HG02642 (cell line): ENCODE results near the gene SLC16A12.
"Not testable (repeated sequence)": the region's sequence is repeated elsewhere in the genome, so short reads cannot be mapped to it uniquely, and the experiment has no call there.

ENCODE experiments used
- ATAC-seq: cut with Tn5 transposase; IDR thresholded peaks from one replicate; pipeline ENCODE4 v1.9.1; 2021; ENCODE audit warnings: mild to moderate bottlenecking; ENCODE audit not compliant: unreplicated experiment, poor library complexity

Gene SLC16A12

DNA sequence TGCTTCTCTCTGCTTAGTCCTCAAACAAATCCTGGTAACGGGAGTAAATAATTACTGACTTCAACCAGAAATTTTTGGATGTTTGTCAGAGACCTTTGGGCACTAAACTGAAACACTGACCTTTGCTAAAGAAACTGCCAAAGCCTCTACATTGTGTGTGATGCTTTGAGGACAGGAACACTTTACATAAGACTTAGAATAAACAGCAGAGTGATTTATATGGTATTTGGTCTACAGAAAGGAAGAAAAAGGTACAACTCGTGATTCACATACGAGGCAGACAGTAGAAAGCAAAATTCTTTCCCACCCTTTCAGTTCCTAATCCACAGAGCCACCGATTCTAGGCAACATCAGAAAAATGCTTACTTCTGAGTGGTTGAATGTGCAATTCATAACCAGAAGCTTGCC lies 59.8 kb downstream of the SLC16A12 start:
- no peak for ATAC-seq

- no peak for ATAC-seq
Observed at GRCh38 chr10:89475125-89475524, 60.3 kb downstream of the SLC16A12 start.

DNA sequence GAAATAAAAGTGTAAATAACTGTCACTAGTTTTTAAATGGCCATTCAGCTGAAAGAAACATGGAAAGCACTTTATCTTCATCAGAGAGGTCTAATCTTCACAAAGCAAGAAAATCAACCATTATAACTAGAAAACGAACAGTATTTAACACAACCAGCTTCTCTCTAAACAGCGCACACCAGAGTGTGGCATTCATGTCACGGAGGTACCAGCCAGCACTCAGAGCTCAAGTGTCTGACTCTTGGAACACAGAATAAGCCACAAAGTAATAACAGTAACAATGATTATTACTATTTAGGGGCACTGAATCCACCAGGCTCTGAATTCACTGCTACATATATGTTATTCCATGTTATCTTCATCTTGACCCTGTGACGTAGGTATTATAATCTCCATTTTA lies 60.9 kb downstream of the SLC16A12 start:
- no peak for ATAC-seq

GRCh38 chr10:89471110-89471809 lies 64.1 kb downstream of the SLC16A12 start:
- ATAC-seq, result no peak

GRCh38 chr10:89470628-89471027 lies 64.8 kb downstream of the SLC16A12 start:
- ATAC-seq, result no peak

GRCh38 chr10:89469517-89469916 lies 65.9 kb downstream of the SLC16A12 start:
- no peak for ATAC-seq

- ATAC-seq, result no peak
Observed at GRCh38 chr10:89468191-89468965, 67.0 kb downstream of the SLC16A12 start.

DNA sequence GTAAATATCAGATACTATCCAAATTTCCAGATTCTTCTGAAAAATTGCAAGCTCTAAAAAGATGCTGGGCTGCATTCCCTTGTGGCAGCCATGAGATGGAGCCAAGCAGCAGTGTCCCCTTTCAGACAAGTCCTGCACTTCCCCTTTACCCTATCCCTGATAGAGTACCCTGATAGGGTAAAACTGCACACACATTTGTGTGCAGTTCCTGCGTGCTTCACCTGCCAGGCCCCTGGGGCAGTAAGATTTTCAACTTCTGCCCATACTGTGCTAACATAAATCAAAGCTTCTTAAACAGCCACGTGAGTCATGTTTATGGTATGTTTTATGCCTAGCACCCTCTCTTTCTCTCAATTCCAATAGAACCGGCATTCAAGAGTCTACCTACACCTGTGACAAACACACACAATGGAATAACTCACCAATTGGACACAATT lies 68.8 kb downstream of the SLC16A12 start:
- no peak for ATAC-seq

- no peak for ATAC-seq
Observed at GRCh38 chr10:89465196-89465595, 70.2 kb downstream of the SLC16A12 start.

DNA sequence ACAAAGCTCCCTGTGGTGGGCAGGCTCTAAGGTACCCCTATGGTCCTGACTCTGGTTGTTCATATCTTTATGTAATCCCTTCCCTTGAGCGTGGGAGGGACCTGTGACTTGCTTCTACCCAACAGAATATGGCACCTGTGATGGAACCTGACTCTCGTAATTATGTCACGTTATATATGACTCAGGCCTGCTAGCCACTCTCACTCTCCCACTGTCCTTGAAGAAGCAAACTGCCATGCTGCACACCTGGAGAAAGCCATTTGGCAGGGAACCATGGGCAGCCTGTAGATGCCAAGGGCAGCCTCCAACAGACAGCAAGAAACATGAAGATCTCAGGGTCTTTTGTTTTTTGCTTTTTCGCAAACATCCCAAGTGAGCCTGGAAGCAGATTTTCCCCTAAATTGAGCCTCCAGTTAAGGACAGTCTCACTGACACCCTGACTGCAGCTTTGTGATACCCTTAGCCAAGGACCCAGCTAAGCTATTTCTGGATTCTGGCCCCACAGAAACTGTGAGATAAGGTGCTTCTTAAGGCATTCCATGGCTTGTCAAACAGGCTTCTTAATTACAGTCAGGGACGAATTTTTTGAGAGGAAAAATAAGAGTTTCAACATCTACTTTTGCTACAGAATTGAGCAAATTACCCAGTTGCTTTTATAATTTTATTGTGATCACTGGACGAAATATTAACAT lies 71.4 kb downstream of the SLC16A12 start:
- no peak for ATAC-seq

DNA sequence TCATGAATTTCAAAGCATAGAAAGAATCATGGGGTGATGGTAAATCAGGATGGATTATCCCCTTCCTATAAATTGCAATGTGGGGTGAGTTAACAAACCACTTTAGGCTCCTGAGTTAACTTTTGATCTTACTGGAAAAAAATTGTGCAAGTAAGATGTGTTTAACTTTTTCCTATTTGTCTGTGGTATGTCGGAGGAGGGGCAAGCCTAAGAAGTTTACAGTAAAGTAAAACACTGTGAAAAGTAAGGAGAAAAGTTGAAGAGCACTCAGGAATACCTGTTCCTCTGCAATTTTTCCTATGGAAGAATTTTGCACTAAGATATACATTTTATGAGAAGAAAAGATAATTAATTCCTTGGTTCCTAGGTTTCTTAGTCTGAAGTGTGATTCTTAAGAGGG lies 76.6 kb downstream of the SLC16A12 start:
- ATAC-seq, result no peak

DNA sequence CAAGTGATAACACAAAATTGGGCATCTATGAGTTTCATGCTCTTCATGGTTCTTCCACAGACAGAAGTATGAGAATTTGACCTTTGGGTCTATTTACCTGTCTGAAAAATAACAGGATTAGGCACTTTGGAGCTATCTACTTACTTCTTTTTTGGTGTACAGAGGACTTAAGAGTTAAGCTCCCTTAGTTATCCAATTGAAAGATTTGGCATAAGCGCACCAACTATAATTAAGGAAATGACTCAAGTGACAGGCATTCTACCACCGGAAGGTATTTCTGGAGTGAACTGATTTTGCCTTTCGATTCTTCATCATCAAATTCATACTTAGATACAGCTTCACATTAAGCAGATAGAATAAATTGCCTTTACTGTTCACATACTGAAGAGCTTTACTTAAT lies 77.1 kb downstream of the SLC16A12 start:
- ATAC-seq, result no peak

DNA sequence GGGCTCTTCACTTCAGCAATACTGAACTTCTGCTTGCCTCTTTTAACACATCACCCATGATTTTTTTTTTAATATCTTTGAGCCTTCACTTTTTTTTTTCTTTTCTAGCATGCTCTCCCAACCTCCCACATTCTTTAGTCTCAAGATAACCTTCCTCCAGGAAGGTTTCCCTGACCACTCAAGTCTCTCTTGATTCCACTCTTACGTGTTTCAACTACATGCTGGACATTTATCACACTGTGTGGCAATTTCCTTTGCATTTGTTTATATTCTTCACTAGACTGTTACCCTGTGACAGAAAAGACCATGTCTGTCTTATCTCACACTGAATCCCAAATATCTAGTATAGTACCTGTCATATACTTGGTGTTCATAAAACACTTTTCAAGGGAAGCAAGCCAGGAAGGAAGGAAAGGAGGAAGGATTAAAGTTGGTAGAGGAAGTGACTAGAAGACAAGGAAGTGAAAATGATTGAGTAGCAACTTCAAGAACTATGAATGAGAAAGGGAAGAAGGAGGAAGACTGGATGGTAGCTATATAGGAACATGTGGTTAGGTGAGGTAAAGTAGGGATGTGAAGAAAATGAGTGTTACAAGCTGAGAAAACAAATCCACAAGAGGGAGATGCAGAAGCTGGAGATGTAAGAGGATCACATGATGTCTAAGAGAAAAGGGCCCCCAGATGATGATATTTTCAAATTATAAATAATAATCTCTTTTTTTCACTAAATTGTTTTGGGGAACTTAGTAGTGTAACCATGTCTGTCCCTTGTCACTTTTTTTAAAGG lies 80.6 kb downstream of the SLC16A12 start:
- no peak for ATAC-seq

GRCh38 chr10:89452193-89452592 lies 83.2 kb downstream of the SLC16A12 start:
- no peak for ATAC-seq

DNA sequence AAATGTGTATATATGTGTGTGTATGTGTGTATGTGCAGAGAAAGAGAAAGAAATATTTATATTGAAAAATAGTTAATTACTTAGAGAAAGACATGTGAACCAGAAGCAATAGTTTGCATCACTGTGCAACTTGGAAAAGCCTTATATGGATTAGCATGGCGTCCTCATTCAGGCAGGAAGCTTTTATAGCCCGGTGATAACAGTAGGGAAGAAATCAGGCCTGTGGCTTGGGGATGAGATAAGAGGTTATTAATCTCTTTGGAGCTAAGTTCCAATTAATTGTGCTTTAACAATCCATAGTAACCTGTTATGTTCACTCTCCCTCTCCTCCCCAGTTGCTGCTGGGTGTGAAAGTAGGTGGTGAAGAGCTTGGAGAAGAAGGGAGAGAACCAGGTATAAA lies 84.5 kb downstream of the SLC16A12 start:
- ATAC-seq, result no peak

DNA sequence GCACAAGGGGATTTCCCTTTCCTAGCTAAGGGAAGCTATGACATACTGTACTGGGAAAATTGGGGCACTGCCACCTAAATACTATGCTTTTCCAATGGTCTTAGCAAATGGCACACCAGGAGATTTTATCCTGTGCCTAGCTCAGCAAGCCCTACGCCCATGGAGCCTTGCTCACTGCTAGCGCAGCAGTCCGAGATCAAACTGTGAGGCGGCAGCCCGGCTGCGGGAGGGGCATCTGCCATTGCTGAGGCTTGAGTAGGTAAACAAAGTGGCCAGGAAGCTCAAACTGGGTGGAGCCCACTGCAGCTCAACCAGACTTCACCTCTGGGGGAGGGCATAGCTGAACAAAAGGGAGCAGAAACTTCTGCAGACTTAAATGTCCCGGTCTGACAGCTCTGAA lies 90.6 kb downstream of the SLC16A12 start:
- not testable (repeated sequence) for ATAC-seq

DNA sequence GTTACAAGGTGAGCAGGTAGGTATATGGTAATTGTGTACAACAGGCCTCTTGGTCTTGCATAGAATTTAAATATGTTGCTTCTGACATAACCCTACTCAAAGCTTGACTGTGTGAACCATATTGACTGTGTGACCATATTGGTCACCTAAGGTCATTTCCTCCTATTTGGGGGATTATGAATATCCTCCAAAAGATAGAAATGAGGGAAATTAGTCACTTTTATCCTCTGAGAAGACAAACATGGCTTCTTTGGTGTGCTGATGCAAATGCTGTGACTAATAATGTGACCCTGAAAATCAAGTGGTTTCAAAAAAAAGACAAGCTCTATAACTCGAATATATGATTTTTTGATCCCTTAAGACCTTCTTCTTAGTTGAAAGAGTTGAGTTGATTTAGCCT lies 93.1 kb downstream of the SLC16A12 start:
- ATAC-seq, result no peak

DNA sequence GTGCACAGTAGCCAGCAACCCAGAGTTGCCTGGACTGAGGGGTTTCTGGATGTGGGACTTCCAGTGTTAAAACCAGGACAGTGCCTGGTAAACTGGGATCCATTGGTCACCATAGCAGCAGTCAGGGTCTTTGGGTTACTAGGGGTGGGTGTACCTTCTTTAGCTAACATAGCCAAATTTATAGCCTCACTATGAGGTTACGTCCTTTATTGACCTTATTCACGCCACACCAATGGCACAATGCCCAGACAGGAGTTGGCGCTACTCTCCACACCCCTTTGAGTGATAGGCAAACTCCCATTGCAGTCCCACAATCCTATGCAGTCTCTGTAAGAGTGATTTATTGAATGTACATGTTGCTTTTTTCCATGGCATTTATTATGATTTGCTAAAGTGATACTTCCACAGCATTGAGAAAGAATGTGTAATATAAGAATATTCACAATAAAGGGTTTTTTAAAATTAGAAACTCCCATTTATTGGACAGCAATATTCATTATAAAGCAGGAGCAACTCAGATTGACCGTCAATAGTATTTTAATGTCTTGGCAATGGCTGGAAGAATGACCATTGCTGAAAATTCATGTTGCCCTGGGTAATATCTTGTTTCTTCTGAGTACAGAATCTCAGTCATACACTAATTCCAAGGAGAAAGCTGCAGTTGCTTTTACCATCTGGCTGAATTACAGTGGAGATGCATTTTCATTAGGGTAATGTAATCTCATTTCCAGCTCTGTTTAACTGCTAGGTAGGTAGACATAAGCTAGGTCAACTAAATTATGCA lies 95.0 kb downstream of the SLC16A12 start:
- ATAC-seq, result no peak

DNA sequence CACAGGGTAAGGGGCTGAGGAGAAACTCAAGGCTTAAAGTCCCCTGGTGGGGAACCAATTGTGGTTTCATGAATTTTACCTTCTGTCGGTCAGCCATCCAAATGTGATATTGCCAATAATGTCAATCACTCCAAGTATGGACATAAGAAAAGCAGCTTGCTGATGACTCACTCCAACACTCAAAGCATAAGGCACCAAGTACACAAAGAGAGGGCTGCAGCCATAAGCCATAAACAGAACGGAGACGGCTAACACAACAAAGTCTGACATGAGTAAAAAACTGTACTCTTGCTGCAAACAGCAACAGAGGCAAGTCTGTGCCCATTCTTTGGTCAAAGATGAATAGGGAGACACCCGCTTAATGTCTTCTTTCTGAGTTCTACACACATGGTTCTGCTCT lies 96.9 kb downstream of the SLC16A12 start:
- no peak for ATAC-seq

DNA sequence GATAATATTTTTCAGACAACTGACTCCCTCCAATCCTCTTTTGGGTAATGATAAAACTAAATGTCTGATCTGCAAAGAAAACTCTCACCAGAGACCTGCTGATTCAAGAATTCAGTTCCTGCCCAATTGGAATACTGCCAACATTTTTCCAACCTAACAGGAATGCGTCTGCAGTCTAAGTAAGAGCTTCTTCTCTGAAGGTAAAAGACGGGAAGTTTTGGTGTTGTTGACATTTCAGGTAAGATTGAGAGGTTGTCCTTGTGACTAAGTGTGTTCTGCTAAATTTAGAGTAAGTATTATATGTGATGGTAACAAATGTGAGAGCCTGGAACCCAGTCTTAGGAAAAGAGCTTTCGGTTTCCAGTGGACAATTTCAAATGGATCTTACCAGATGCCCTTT lies 103.4 kb downstream of the SLC16A12 start:
- no peak for ATAC-seq
